Transverse colon (tissue), 4 donors: ENCODE data around the gene CALHM2.

Experiments used
- EP300 ChIP-seq: sonication (generic); formaldehyde crosslinking; IDR thresholded peaks from one replicate; pipeline ENCODE4 v1.6.1; 2017; ENCODE audit warnings: antibody characterized with exemption, low read depth
- POLR2A ChIP-seq: fragments of 450-650 bp; IDR thresholded peaks from one replicate; pipeline ENCODE4 v1.6.1; 2016; ENCODE audit warnings: antibody characterized with exemption, mild to moderate bottlenecking, moderate library complexity
- POLR2AphosphoS5 ChIP-seq, 3 donors: sonication (generic); formaldehyde crosslinking; IDR thresholded peaks; one replicate each; pipeline ENCODE4 v1.6.1; 2016; ENCODE audit warnings: antibody characterized with exemption in 3 of 3
- TF ChIP-seq, protein P1 (sequence below), 5 experiments: fragments of 200-600 bp in 3 of 5; fragments of 450-650 bp in 2 of 5; sonication (generic) in 3 of 5; IDR thresholded peaks; 1 replicate in 2 of 5; 2 replicates in 3 of 5; pipeline ENCODE4 v1.5.1; 2016 to 2017; ENCODE audit warnings: antibody characterized with exemption in 5 of 5, inconsistent platforms in 3 of 5, mild to moderate bottlenecking in 2 of 5, moderate library complexity in 1 of 5

DNA sequence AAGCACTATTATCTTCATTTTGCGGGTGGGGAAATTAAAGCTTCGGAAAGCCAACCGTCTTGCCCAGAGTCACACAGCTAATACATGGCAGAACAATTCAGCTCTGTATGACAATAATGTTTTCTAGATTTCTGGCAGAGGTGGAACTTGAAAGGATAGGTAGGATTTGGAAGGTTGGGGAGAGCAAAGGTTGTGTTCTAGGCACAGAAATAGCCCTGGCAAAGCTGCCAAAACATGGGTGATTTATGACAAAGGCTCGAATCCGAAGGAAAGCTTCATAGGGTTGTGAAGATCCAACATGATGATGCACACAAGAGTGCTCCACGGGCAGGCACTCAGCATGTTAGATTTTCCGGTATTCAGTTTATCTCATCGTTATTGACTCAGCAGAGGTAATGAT is 36.6 kb downstream of the CALHM2 start:
- TF ChIP-seq, protein P1, sequence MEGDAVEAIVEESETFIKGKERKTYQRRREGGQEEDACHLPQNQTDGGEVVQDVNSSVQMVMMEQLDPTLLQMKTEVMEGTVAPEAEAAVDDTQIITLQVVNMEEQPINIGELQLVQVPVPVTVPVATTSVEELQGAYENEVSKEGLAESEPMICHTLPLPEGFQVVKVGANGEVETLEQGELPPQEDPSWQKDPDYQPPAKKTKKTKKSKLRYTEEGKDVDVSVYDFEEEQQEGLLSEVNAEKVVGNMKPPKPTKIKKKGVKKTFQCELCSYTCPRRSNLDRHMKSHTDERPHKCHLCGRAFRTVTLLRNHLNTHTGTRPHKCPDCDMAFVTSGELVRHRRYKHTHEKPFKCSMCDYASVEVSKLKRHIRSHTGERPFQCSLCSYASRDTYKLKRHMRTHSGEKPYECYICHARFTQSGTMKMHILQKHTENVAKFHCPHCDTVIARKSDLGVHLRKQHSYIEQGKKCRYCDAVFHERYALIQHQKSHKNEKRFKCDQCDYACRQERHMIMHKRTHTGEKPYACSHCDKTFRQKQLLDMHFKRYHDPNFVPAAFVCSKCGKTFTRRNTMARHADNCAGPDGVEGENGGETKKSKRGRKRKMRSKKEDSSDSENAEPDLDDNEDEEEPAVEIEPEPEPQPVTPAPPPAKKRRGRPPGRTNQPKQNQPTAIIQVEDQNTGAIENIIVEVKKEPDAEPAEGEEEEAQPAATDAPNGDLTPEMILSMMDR (IDR thresholded peaks at IDR 0.05): no peak
- no peak for TF ChIP-seq POLR2AphosphoS5 (IDR thresholded peaks at IDR 0.05)
- TF ChIP-seq POLR2A: no peak
- TF ChIP-seq EP300: no peak
